ENCODE results near the gene CRY2.
"Not testable (repeated sequence)": the region's sequence is repeated elsewhere in the genome, so short reads cannot be mapped to it uniquely, and the experiment has no call there.

The CRY2 gene

GRCh38 chr11:45904309-45904915 is 57.1 kb downstream of the CRY2 start:
- no peak for TF ChIP-seq CTCF (IDR thresholded peaks at IDR 0.05; ENCODE audit: control insufficient read depth, insufficient read depth, low read depth, low read length, missing control alignments)
- no peak overlapping the region for H3K4me3 ChIP-seq (ENCODE audit: control insufficient read depth, low read depth, low read length)
- no peak for DNase-seq (ENCODE audit: low read depth)

- H3K4me3 ChIP-seq (ENCODE audit: control insufficient read depth, low read depth, low read length), result no peak overlapping the region
- TF ChIP-seq CTCF (IDR thresholded peaks at IDR 0.05; ENCODE audit: control insufficient read depth, insufficient read depth, low read depth, low read length, missing control alignments), result no peak
- DNase-seq (ENCODE audit: low read depth), result no peak
These were observed 57.8 kb downstream of the CRY2 start for GRCh38 chr11:45905095-45905494.

- H3K4me3 ChIP-seq (ENCODE audit: control insufficient read depth, low read depth, low read length); DNase-seq (ENCODE audit: low read depth): not testable (repeated sequence)
These were observed 58.3 kb downstream of the CRY2 start for GRCh38 chr11:45905576-45905975.

GRCh38 chr11:45906096-45906682 is 58.9 kb downstream of the CRY2 start:
- no peak for DNase-seq (ENCODE audit: low read depth)

GRCh38 chr11:45906965-45907611 is 59.8 kb downstream of the CRY2 start, which contains the start of gene FREY1:
Gene FREY1, minus strand, starts transcription at chr11:45907271. Its CDS starts 26 bp downstream, at chr11:45907245.
- DNase-seq (ENCODE audit: low read depth), result no peak
- no peak for TF ChIP-seq CTCF (IDR thresholded peaks at IDR 0.05; ENCODE audit: control insufficient read depth, insufficient read depth, low read depth, low read length, missing control alignments)
- no peak within 1 kb of the TSS for H3K4me3 ChIP-seq (ENCODE audit: control insufficient read depth, low read depth, low read length)

More at GRCh38 chr11:45906096-45906682, 58.9 kb downstream of the CRY2 start:
- TF ChIP-seq CTCF (IDR thresholded peaks at IDR 0.05; ENCODE audit: control insufficient read depth, insufficient read depth, low read depth, low read length, missing control alignments), result no peak
- H3K4me3 ChIP-seq (ENCODE audit: control insufficient read depth, low read depth, low read length), result no peak overlapping the region

- TF ChIP-seq CTCF (IDR thresholded peaks at IDR 0.05; ENCODE audit: control insufficient read depth, insufficient read depth, low read depth, low read length, missing control alignments), result no peak
- no peak for DNase-seq (ENCODE audit: low read depth)
These were observed 60.7 kb downstream of the CRY2 start for GRCh38 chr11:45907911-45908370.

More at GRCh38 chr11:45907911-45908370, 60.7 kb downstream of the CRY2 start:
- no peak overlapping the region for H3K4me3 ChIP-seq (ENCODE audit: control insufficient read depth, low read depth, low read length)
